Measurements from ENCODE around the gene ZP1. TPM values are rescaled to one million over a fixed set of nuclear protein-coding genes. Genes with fewer than 3 reads are reported as not detected.

ZP1 gene
- total and polyA plus RNA-seq, 2 of the 4 experiments (the other 2 are of a cell fraction), result 0.18 to 1.6 TPM

DNA sequence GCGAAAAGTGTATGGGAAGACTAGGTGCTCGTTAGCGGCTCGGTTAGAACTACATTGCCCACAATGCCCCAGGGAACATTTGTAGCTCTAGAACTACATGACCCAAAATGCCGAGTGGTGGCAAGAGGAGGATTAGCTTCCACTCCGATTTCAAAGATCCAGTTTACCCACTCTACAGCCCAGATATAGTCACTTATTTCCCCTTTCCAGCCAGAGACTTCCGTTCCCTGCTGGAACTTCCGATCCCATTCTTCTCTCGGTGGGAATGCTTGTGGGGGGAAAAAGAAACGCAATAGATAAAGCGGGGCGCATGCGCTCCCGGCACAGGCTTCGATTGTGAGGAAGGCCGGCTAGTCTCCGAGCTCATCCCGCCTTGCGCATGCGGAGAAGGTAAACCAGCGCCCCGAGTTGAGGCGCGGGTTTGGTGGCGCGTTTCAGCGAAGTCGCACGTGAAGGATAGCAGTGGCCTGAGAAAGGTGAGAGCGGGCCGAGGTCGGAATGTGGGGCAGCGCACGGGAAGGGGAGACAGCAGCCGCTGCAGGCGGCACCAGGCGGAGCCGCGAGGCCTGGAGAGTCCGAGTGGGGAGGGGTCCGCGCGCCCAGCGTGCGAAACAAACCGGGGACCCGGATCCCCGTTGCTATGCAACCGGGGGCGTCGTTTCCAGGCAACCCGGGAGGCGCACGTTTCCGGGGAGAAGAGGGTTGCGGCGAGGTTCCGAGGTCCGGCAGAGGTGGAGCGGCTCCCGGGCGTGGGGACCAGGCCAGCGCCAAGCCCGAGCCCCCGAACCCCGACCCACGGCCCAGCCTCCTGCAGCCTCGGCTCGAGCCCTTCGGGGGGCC lies 46.7 kb downstream of the ZP1 start, which contains the start of gene TMEM109 (continued):
- no peak for TF ChIP-seq MAFK (IDR thresholded peaks at IDR 0.05; ENCODE audit: low read depth, low read length)
- no peak for TF ChIP-seq RCOR1 (IDR thresholded peaks at IDR 0.05; ENCODE audit: insufficient replicate concordance, low read length)
- no peak for TF ChIP-seq CEBPB (IDR thresholded peaks at IDR 0.05; ENCODE audit: low read depth, low read length)
- TF ChIP-seq, protein P1, sequence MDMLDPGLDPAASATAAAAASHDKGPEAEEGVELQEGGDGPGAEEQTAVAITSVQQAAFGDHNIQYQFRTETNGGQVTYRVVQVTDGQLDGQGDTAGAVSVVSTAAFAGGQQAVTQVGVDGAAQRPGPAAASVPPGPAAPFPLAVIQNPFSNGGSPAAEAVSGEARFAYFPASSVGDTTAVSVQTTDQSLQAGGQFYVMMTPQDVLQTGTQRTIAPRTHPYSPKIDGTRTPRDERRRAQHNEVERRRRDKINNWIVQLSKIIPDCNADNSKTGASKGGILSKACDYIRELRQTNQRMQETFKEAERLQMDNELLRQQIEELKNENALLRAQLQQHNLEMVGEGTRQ (IDR thresholded peaks at IDR 0.05; ENCODE audit: low read depth, low read length), result no peak
- TF ChIP-seq MXI1 (IDR thresholded peaks at IDR 0.05; ENCODE audit: borderline replicate concordance, low read depth, low read length), result peak; percentile 66; the same call in 1 of the 2 replicates
